ENCODE measurements around the gene TIMP2.
"Not testable (repeated sequence)": the region's sequence is repeated elsewhere in the genome, so short reads cannot be mapped to it uniquely, and the experiment has no call there.

The TIMP2 gene

GRCh38 chr17:78892062-78892456, 33.1 kb downstream of the TIMP2 start:
- H3K4me1 ChIP-seq (ENCODE audit: control insufficient read depth, low read length) = peaks cover 4% of the 10 kb centered on the region; the same call in 1 of the 2 replicates
- H3K36me3 ChIP-seq (ENCODE audit: control insufficient read depth, low read length) = no peaks in the 10 kb centered on the region
- H3K9me3 ChIP-seq (ENCODE audit: control insufficient read depth, insufficient read depth, low read length) = no peaks in the 10 kb centered on the region
- H3K27ac ChIP-seq (ENCODE audit: low read depth, low read length) = no peak overlapping the region
- TF ChIP-seq CTCF (IDR thresholded peaks at IDR 0.05; ENCODE audit: low read depth, low read length, poor library complexity, severe bottlenecking) (no peak), EZH2phosphoT487 (IDR thresholded peaks at IDR 0.05; ENCODE audit: borderline replicate concordance, low read length) (no peak)
- H3K27me3 ChIP-seq (ENCODE audit: control insufficient read depth, low read length) = peaks cover 34% of the 10 kb centered on the region
- H3K4me3 ChIP-seq (ENCODE audit: low read length) = no peak overlapping the region
- H4K20me1 ChIP-seq (ENCODE audit: control insufficient read depth, insufficient read depth, low read depth, low read length) = no peaks in the 10 kb centered on the region
- H3F3A ChIP-seq (ENCODE audit: control insufficient read depth, insufficient read depth) = no peaks in the 10 kb centered on the region
- no peaks in the 10 kb centered on the region for H3K79me2 ChIP-seq (ENCODE audit: control insufficient read depth, low read length)
- no peak overlapping the region for H3K4me2 ChIP-seq (ENCODE audit: low read length)
- no peaks in the 10 kb centered on the region for H3K9me2 ChIP-seq (replicated peaks; ENCODE audit: control insufficient read depth, low read length)

GRCh38 chr17:78891406-78892061, 33.7 kb downstream of the TIMP2 start:
- Histone ChIP-seq H3K4me1 (ENCODE audit: control insufficient read depth, low read length) (peaks cover 4% of the 10 kb centered on the region; the same call in 1 of the 2 replicates), H3K27ac (ENCODE audit: low read depth, low read length) (no peak overlapping the region), H3F3A (ENCODE audit: control insufficient read depth, insufficient read depth) (no peaks in the 10 kb centered on the region), H3K9me2 (replicated peaks; ENCODE audit: control insufficient read depth, low read length) (no peaks in the 10 kb centered on the region), H3K27me3 (ENCODE audit: control insufficient read depth, low read length) (peaks cover 35% of the 10 kb centered on the region), H3K9me3 (ENCODE audit: control insufficient read depth, insufficient read depth, low read length) (no peaks in the 10 kb centered on the region), H3K4me2 (ENCODE audit: low read length) (no peak overlapping the region), H3K79me2 (ENCODE audit: control insufficient read depth, low read length) (no peaks in the 10 kb centered on the region), H4K20me1 (ENCODE audit: control insufficient read depth, insufficient read depth, low read depth, low read length) (no peaks in the 10 kb centered on the region), H3K36me3 (ENCODE audit: control insufficient read depth, low read length) (no peaks in the 10 kb centered on the region), H3K4me3 (ENCODE audit: low read length) (no peak overlapping the region)
- TF ChIP-seq CTCF (IDR thresholded peaks at IDR 0.05; ENCODE audit: low read depth, low read length, poor library complexity, severe bottlenecking) (no peak), EZH2phosphoT487 (IDR thresholded peaks at IDR 0.05; ENCODE audit: borderline replicate concordance, low read length) (no peak)

GRCh38 chr17:78890498-78890897, 34.7 kb downstream of the TIMP2 start:
- Histone ChIP-seq H3K4me2 (ENCODE audit: low read length) (no peak overlapping the region), H3K27ac (ENCODE audit: low read depth, low read length) (no peak overlapping the region), H3K79me2 (ENCODE audit: control insufficient read depth, low read length) (no peaks in the 10 kb centered on the region), H4K20me1 (ENCODE audit: control insufficient read depth, insufficient read depth, low read depth, low read length) (no peaks in the 10 kb centered on the region), H3K27me3 (ENCODE audit: control insufficient read depth, low read length) (peaks cover 37% of the 10 kb centered on the region), H3K9me3 (ENCODE audit: control insufficient read depth, insufficient read depth, low read length) (no peaks in the 10 kb centered on the region), H3K9me2 (replicated peaks; ENCODE audit: control insufficient read depth, low read length) (no peaks in the 10 kb centered on the region), H3K4me3 (ENCODE audit: low read length) (no peak overlapping the region), H3K36me3 (ENCODE audit: control insufficient read depth, low read length) (no peaks in the 10 kb centered on the region), H3K4me1 (ENCODE audit: control insufficient read depth, low read length) (peaks cover 4% of the 10 kb centered on the region; the same call in 1 of the 2 replicates), H3F3A (ENCODE audit: control insufficient read depth, insufficient read depth) (no peaks in the 10 kb centered on the region)
- TF ChIP-seq EZH2phosphoT487 (IDR thresholded peaks at IDR 0.05; ENCODE audit: borderline replicate concordance, low read length) = no peak
- TF ChIP-seq CTCF (IDR thresholded peaks at IDR 0.05; ENCODE audit: low read depth, low read length, poor library complexity, severe bottlenecking) = no peak

- not testable (repeated sequence) for H3F3A ChIP-seq (ENCODE audit: control insufficient read depth, insufficient read depth); H3K4me1 ChIP-seq (ENCODE audit: control insufficient read depth, low read length); H3K9me2 ChIP-seq (replicated peaks; ENCODE audit: control insufficient read depth, low read length); H3K9me3 ChIP-seq (ENCODE audit: control insufficient read depth, insufficient read depth, low read length); H3K79me2 ChIP-seq (ENCODE audit: control insufficient read depth, low read length); H4K20me1 ChIP-seq (ENCODE audit: control insufficient read depth, insufficient read depth, low read depth, low read length); H3K27ac ChIP-seq (ENCODE audit: low read depth, low read length); H3K4me3 ChIP-seq (ENCODE audit: low read length); H3K4me2 ChIP-seq (ENCODE audit: low read length); H3K36me3 ChIP-seq (ENCODE audit: control insufficient read depth, low read length)
- peaks cover 36% of the 10 kb centered on the region for H3K27me3 ChIP-seq (ENCODE audit: control insufficient read depth, low read length)
These were observed 35.1 kb downstream of the TIMP2 start for GRCh38 chr17:78890096-78890495.

Measured in DOHH2 (cell line).